Measurements from ENCODE around the gene MALAT1.

DNA sequence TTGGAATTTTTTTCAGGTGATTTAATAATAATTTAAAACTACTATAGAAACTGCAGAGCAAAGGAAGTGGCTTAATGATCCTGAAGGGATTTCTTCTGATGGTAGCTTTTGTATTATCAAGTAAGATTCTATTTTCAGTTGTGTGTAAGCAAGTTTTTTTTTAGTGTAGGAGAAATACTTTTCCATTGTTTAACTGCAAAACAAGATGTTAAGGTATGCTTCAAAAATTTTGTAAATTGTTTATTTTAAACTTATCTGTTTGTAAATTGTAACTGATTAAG, 3.4 kb downstream of the MALAT1 start:
- TF ChIP-seq, protein P1, sequence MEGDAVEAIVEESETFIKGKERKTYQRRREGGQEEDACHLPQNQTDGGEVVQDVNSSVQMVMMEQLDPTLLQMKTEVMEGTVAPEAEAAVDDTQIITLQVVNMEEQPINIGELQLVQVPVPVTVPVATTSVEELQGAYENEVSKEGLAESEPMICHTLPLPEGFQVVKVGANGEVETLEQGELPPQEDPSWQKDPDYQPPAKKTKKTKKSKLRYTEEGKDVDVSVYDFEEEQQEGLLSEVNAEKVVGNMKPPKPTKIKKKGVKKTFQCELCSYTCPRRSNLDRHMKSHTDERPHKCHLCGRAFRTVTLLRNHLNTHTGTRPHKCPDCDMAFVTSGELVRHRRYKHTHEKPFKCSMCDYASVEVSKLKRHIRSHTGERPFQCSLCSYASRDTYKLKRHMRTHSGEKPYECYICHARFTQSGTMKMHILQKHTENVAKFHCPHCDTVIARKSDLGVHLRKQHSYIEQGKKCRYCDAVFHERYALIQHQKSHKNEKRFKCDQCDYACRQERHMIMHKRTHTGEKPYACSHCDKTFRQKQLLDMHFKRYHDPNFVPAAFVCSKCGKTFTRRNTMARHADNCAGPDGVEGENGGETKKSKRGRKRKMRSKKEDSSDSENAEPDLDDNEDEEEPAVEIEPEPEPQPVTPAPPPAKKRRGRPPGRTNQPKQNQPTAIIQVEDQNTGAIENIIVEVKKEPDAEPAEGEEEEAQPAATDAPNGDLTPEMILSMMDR (IDR thresholded peaks at IDR 0.05): no peak
- TF ChIP-seq EZH2phosphoT487 (IDR thresholded peaks at IDR 0.05) (no peak), EZH2 (IDR thresholded peaks at IDR 0.05) (no peak)

Data from neural progenitor cell (in vitro differentiated cells).